ENCODE results near the gene TGFA. TPM values are rescaled to one million over a fixed set of nuclear protein-coding genes. Genes with fewer than 3 reads are reported as not detected.

TGFA gene
- polyA plus RNA-seq, 4 donors = 6.3 to 10.7 (median 9.3) TPM

DNA sequence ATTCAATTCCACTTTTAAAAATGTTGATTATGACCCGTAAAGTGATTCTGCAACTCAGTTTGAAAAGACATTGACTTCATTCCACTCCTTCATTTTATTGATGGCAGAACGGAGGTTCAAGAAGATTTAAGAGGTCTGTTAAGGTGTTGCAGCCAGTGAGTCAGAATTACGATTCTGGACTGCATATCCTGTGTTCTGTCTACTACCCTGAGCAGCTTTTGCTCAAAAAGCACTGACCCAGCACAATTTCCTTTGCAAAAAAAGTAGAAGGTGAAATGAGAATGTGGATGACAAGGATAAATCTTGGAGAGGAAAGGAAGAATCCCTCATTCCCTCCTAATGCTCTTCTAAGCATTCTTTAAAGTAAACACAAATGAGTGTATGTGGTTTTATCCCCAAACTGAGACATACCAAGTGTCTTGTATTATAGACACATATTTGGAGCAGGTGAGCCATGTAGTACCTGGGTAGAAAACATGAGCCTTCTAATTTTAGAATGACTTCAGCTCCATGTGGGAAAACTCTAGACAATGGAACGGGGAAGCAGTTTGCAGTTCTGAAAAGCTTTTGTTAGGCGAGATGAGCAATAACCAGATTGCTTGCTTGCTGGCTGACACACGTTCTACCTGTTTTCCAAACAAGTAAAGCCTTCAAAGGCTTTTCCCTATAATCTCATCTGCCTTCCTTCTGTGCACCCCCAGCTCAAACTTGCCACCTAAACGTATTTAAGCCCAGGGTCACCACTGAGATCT lies 44.7 kb downstream of the TGFA start:
- H3K27ac ChIP-seq (ENCODE audit: low read depth in 1 of 3, low read length in 2 of 3) = no peak overlapping the region
- no peaks in the 10 kb centered on the region for H3K27me3 ChIP-seq (ENCODE audit: control insufficient read depth in 3 of 3, insufficient read depth in 3 of 3, low read length in 3 of 3)
- FAIRE-seq = no peak
- no peak overlapping the region for H3K4me3 ChIP-seq (ENCODE audit: low read depth in 1 of 3, low read length in 3 of 3)
- peaks cover 0 to 20% (median 12%) of the 10 kb centered on the region in 3 donors for H3K4me1 ChIP-seq (ENCODE audit: control insufficient read depth in 3 of 3, insufficient read depth in 2 of 3, low read depth in 1 of 3, low read length in 2 of 3)
- H3K36me3 ChIP-seq (ENCODE audit: control insufficient read depth in 3 of 3, insufficient read depth in 2 of 3, low read depth in 1 of 3, low read length in 3 of 3) = peaks cover 0 to 2% (median 0%) of the 10 kb centered on the region in 3 donors
- no peaks in the 10 kb centered on the region for H3K9me3 ChIP-seq (ENCODE audit: control insufficient read depth in 2 of 2, insufficient read depth in 1 of 2, low read depth in 1 of 2, low read length in 1 of 2)
- no peak for DNase-seq
- WGBS, 3 donors = 65 to 74% (median 69%) methylated on average over 7 of the region's 7 CpGs

DNA sequence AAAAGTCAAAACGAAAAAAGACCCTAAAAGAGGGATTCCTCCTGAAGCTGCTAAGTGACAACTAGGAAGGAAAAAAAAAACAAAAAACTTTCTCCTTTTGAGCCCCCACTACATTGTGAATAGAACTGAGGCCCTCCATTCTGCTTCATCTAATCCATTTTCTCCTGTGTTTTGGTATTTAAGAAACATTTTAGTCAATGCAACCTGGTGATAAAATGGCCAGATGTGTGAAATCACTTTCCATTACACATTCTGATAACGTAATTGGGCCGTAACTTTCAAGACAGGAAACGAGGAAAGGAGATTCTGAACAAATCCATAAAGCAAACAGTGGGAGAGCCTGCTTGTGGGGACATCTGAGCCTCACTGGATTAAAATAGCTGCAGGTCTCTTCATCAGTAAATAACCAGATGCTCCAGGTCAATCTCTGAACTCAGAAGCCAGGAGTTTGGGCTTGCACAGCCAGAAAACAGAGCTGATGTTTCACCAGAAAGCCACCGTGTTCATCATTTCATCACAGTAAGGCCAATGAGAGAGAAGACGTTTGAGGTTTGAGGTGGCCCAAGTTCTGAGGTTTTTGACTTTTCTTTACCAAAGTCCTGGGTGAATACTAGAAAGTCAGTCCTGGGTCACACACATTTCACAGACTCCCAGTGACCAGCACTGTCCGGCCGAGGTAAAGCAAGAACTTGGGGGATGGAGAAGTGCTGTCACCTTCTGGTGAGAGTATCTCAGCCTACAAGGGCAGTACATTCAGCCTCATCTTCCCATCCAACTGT lies 47.8 kb downstream of the TGFA start:
- WGBS, 3 donors = 75 to 87% (median 84%) methylated on average over 8 of the region's 8 CpGs
- Histone ChIP-seq H3K4me1 (ENCODE audit: control insufficient read depth in 3 of 3, insufficient read depth in 2 of 3, low read depth in 1 of 3, low read length in 2 of 3) (peaks cover 0 to 6% (median 0%) of the 10 kb centered on the region in 3 donors), H3K36me3 (ENCODE audit: control insufficient read depth in 3 of 3, insufficient read depth in 2 of 3, low read depth in 1 of 3, low read length in 3 of 3) (no peaks in the 10 kb centered on the region), H3K27me3 (ENCODE audit: control insufficient read depth in 3 of 3, insufficient read depth in 3 of 3, low read length in 3 of 3) (no peaks in the 10 kb centered on the region), H3K4me3 (ENCODE audit: low read depth in 1 of 3, low read length in 3 of 3) (no peak overlapping the region), H3K9me3 (ENCODE audit: control insufficient read depth in 2 of 2, insufficient read depth in 1 of 2, low read depth in 1 of 2, low read length in 1 of 2) (no peaks in the 10 kb centered on the region), H3K27ac (ENCODE audit: low read depth in 1 of 3, low read length in 2 of 3) (no peak overlapping the region)
- DNase-seq (no peak), FAIRE-seq (no peak)

DNA sequence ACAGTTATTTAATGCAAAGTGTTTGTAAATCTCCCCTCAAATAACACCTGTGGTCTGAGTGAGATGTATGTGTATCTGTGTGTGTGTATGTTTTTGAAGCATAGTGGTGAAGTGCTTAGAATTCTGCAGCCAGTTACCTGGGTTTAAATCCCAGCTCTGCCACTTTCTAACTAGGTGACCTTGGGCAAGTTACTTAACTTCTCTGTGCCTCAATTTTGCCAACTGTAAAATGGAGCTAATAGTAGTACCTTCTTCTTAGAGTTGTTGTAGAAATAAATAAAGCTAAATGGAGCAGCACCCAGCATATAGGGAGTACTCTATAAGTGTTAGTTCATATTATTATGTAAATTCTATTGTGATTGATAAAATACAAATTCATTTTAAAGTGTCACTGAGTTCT lies 48.9 kb downstream of the TGFA start:
- Histone ChIP-seq H3K4me3 (ENCODE audit: low read depth in 1 of 3, low read length in 3 of 3) (no peak overlapping the region), H3K9me3 (ENCODE audit: control insufficient read depth in 2 of 2, insufficient read depth in 1 of 2, low read depth in 1 of 2, low read length in 1 of 2) (no peaks in the 10 kb centered on the region), H3K27me3 (ENCODE audit: control insufficient read depth in 3 of 3, insufficient read depth in 3 of 3, low read length in 3 of 3) (no peaks in the 10 kb centered on the region), H3K4me1 (ENCODE audit: control insufficient read depth in 3 of 3, insufficient read depth in 2 of 3, low read depth in 1 of 3, low read length in 2 of 3) (peaks cover 0 to 4% (median 0%) of the 10 kb centered on the region in 3 donors), H3K36me3 (ENCODE audit: control insufficient read depth in 3 of 3, insufficient read depth in 2 of 3, low read depth in 1 of 3, low read length in 3 of 3) (no peaks in the 10 kb centered on the region), H3K27ac (ENCODE audit: low read depth in 1 of 3, low read length in 2 of 3) (no peak overlapping the region)
- DNase-seq (no peak), FAIRE-seq (no peak)

DNA sequence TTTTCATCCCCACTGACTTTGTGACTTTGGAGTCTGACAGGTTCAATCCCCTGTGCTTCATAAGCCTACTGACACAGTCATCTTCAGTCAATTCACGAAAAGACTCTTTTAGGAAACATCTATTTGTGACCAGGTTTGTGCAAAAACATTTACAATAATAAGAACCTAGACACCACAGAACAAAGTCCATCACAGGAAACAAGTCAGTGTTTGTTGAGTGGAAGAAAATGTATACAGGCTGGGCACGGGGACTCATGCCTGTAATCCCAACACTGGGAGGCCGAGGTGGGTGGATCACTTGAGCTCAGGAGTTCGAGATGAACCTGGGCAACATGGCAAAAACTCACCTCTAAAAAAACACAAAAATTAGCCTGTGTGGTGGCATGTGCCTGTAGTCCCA lies 49.7 kb downstream of the TGFA start:
- FAIRE-seq = no peak
- no peak for DNase-seq
- no peaks in the 10 kb centered on the region for H3K9me3 ChIP-seq (ENCODE audit: control insufficient read depth in 2 of 2, insufficient read depth in 1 of 2, low read depth in 1 of 2, low read length in 1 of 2)
- H3K27ac ChIP-seq (ENCODE audit: low read depth in 1 of 3, low read length in 2 of 3) = no peak overlapping the region
- no peaks in the 10 kb centered on the region for H3K27me3 ChIP-seq (ENCODE audit: control insufficient read depth in 3 of 3, insufficient read depth in 3 of 3, low read length in 3 of 3)
- H3K4me1 ChIP-seq (ENCODE audit: control insufficient read depth in 3 of 3, insufficient read depth in 2 of 3, low read depth in 1 of 3, low read length in 2 of 3) = no peaks in the 10 kb centered on the region
- no peak overlapping the region for H3K4me3 ChIP-seq (ENCODE audit: low read depth in 1 of 3, low read length in 3 of 3)
- 57 to 66% (median 61%) methylated on average over 4 of the region's 4 CpGs for WGBS, 3 donors
- no peaks in the 10 kb centered on the region for H3K36me3 ChIP-seq (ENCODE audit: control insufficient read depth in 3 of 3, insufficient read depth in 2 of 3, low read depth in 1 of 3, low read length in 3 of 3)

DNA sequence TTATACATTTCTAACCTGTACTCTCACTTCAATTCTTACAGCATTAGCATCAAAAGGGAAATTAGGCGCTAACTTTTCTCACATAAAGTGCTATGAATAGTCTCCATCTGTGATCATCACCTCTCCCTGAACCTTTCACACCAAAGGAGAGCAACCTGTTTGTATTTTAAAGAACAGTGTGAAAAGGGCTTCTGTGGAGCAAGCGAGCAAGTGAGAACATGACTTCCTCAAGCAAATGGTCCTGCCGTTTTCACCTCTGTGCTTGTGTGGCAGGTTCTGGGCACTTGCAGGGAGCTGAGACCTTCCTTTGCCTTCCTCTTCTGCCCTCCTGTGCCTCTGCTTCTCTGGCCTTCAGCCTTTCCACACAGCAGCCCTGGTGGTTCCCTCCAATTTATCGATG lies 51.9 kb downstream of the TGFA start:
- Histone ChIP-seq H3K36me3 (ENCODE audit: control insufficient read depth in 3 of 3, insufficient read depth in 2 of 3, low read depth in 1 of 3, low read length in 3 of 3) (no peaks in the 10 kb centered on the region), H3K27me3 (ENCODE audit: control insufficient read depth in 3 of 3, insufficient read depth in 3 of 3, low read length in 3 of 3) (no peaks in the 10 kb centered on the region), H3K4me1 (ENCODE audit: control insufficient read depth in 3 of 3, insufficient read depth in 2 of 3, low read depth in 1 of 3, low read length in 2 of 3) (no peaks in the 10 kb centered on the region), H3K9me3 (ENCODE audit: control insufficient read depth in 2 of 2, insufficient read depth in 1 of 2, low read depth in 1 of 2, low read length in 1 of 2) (no peaks in the 10 kb centered on the region), H3K4me3 (ENCODE audit: low read depth in 1 of 3, low read length in 3 of 3) (no peak overlapping the region), H3K27ac (ENCODE audit: low read depth in 1 of 3, low read length in 2 of 3) (no peak overlapping the region)
- WGBS, 3 donors = 65 to 86% (median 85%) methylated on average over 4 of the region's 4 CpGs
- DNase-seq (no peak), FAIRE-seq (no peak)

DNA sequence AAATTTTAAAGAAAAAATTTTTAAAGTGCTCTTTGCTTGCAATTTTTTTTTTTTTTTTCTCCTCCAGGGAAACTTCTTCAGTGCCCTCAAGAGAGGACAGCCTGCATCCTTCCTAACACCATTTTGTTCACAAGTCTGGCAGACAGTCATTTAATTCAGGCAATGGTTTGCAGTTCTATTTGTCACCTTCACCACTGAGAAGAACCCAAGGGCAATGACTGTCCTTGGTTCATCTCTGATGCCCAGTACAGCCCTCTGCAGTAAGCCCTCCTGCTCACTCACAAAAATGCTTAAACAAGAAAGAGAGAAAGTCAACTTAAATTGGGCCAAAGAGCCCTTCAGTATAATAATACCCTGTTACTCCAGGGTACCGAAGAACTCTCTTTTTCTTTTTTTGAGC lies 52.4 kb downstream of the TGFA start:
- WGBS, 3 donors = 91 to 97% (median 94%) methylated on average over 1 of the region's 1 CpG
- H3K9me3 ChIP-seq (ENCODE audit: control insufficient read depth in 2 of 2, insufficient read depth in 1 of 2, low read depth in 1 of 2, low read length in 1 of 2) = no peaks in the 10 kb centered on the region
- FAIRE-seq = no peak

DNA sequence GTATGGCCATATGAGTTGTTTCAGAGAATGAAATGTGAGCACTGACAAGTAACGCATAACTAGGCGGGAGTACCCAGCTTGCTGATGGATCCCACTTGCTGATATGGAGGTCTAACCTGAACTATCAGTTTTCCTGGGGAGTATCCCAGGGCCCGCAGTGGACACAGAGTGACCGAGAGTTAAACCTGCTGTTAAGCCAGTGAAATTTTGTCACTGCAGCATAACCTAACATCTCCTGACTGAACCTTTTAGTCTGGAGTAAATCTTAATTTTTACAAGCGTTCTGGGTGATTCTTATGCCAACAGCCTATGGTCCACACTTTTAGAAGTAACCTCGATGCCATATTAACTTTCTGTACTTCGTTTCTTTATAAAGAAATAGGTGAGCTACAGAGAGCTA lies 54.4 kb downstream of the TGFA start:
- DNase-seq (no peak), FAIRE-seq (no peak)
- Histone ChIP-seq H3K9me3 (ENCODE audit: control insufficient read depth in 2 of 2, insufficient read depth in 1 of 2, low read depth in 1 of 2, low read length in 1 of 2) (no peaks in the 10 kb centered on the region), H3K27ac (ENCODE audit: low read depth in 1 of 3, low read length in 2 of 3) (no peak overlapping the region), H3K27me3 (ENCODE audit: control insufficient read depth in 3 of 3, insufficient read depth in 3 of 3, low read length in 3 of 3) (no peaks in the 10 kb centered on the region), H3K4me1 (ENCODE audit: control insufficient read depth in 3 of 3, insufficient read depth in 2 of 3, low read depth in 1 of 3, low read length in 2 of 3) (no peaks in the 10 kb centered on the region), H3K4me3 (ENCODE audit: low read depth in 1 of 3, low read length in 3 of 3) (no peak overlapping the region), H3K36me3 (ENCODE audit: control insufficient read depth in 3 of 3, insufficient read depth in 2 of 3, low read depth in 1 of 3, low read length in 3 of 3) (no peaks in the 10 kb centered on the region)
- WGBS, 3 donors = 91 to 94% (median 93%) methylated on average over 7 of the region's 7 CpGs

More for the DNA sequence above, 52.4 kb downstream of the TGFA start:
- Histone ChIP-seq H3K27ac (ENCODE audit: low read depth in 1 of 3, low read length in 2 of 3) (no peak overlapping the region), H3K36me3 (ENCODE audit: control insufficient read depth in 3 of 3, insufficient read depth in 2 of 3, low read depth in 1 of 3, low read length in 3 of 3) (no peaks in the 10 kb centered on the region), H3K4me1 (ENCODE audit: control insufficient read depth in 3 of 3, insufficient read depth in 2 of 3, low read depth in 1 of 3, low read length in 2 of 3) (no peaks in the 10 kb centered on the region), H3K4me3 (ENCODE audit: low read depth in 1 of 3, low read length in 3 of 3) (no peak overlapping the region), H3K27me3 (ENCODE audit: control insufficient read depth in 3 of 3, insufficient read depth in 3 of 3, low read length in 3 of 3) (no peaks in the 10 kb centered on the region)
- no peak for DNase-seq

DNA sequence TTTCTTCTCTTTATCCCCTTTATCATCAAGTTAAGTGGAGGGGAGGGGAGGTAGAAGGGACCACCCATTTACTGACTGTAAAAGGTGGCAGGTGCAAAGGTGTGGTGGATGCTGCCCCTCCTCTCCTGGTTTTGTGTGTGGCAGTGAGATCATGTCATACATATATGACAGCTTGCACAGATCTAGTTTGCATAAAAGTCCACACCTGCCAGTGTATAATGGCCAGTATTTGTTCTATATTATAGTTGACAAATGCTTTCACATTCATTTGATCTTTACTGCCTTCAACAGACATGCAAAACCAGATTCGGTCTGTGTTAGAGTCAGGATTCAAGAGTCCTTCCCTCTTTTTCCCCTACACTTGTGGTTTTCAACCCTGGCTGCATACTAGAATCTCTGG lies 55.1 kb downstream of the TGFA start:
- no peak overlapping the region for H3K27ac ChIP-seq (ENCODE audit: low read depth in 1 of 3, low read length in 2 of 3)
- FAIRE-seq (no peak), DNase-seq (no peak)
- no peaks in the 10 kb centered on the region for H3K36me3 ChIP-seq (ENCODE audit: control insufficient read depth in 3 of 3, insufficient read depth in 2 of 3, low read depth in 1 of 3, low read length in 3 of 3)
- no peaks in the 10 kb centered on the region for H3K4me1 ChIP-seq (ENCODE audit: control insufficient read depth in 3 of 3, insufficient read depth in 2 of 3, low read depth in 1 of 3, low read length in 2 of 3)
- no peak overlapping the region for H3K4me3 ChIP-seq (ENCODE audit: low read depth in 1 of 3, low read length in 3 of 3)
- WGBS, 3 donors = 73 to 83% (median 82%) methylated on average over 1 of the region's 1 CpG
- no peaks in the 10 kb centered on the region for H3K27me3 ChIP-seq (ENCODE audit: control insufficient read depth in 3 of 3, insufficient read depth in 3 of 3, low read length in 3 of 3)
- no peaks in the 10 kb centered on the region for H3K9me3 ChIP-seq (ENCODE audit: control insufficient read depth in 2 of 2, insufficient read depth in 1 of 2, low read depth in 1 of 2, low read length in 1 of 2)

Data from small intestine (tissue), 7 donors.